ENCODE results near the gene C1orf56. TPM values are rescaled to one million over a fixed set of nuclear protein-coding genes. Genes with fewer than 3 reads are reported as not detected.
"Not testable (repeated sequence)": the region's sequence is repeated elsewhere in the genome, so short reads cannot be mapped to it uniquely, and the experiment has no call there.

Gene C1orf56
- total and polyA plus RNA-seq, 4 donors: 1.5 to 11.2 (median 3.3) TPM

- Histone ChIP-seq H3K9ac (ENCODE audit: low read depth in 1 of 2, low read length in 2 of 2) (no peak overlapping the region), H3K4me1 (ENCODE audit: control insufficient read depth in 4 of 4, insufficient read depth in 4 of 4, low read length in 3 of 4) (peaks cover 0 to 13% (median 6%) of the 10 kb centered on the region in 4 donors), H3K27ac (ENCODE audit: low read depth in 1 of 2, low read length in 2 of 2) (no peak overlapping the region), H3K4me3 (ENCODE audit: low read depth in 1 of 3, low read length in 3 of 3) (no peak overlapping the region), H3K36me3 (ENCODE audit: control insufficient read depth in 4 of 4, insufficient read depth in 3 of 4, low read depth in 1 of 4, low read length in 3 of 4) (no peaks in the 10 kb centered on the region), H3K27me3 (ENCODE audit: control insufficient read depth in 4 of 4, insufficient read depth in 4 of 4, low read length in 3 of 4) (no peaks in the 10 kb centered on the region), H3K9me3 (ENCODE audit: control insufficient read depth in 4 of 4, low read length in 3 of 4) (no peaks in the 10 kb centered on the region)
- TF ChIP-seq EGR1 (IDR thresholded peaks at IDR 0.05; ENCODE audit: low read depth in 2 of 2): no peak
- no peak for TF ChIP-seq REST (IDR thresholded peaks at IDR 0.05)
- TF ChIP-seq NR2F2 (IDR thresholded peaks at IDR 0.05): no peak
- no peak for TF ChIP-seq RXRA (IDR thresholded peaks at IDR 0.05)
- TF ChIP-seq JUND (IDR thresholded peaks at IDR 0.05): no peak
- no peak for TF ChIP-seq ATF3 (IDR thresholded peaks at IDR 0.05)
- no peak for TF ChIP-seq GABPA (IDR thresholded peaks at IDR 0.05 in 1 of 2, conservative IDR thresholded peaks at IDR 0.05 in 1 of 2)
- no peak for TF ChIP-seq MAX (IDR thresholded peaks at IDR 0.05)
- TF ChIP-seq HNF4G (IDR thresholded peaks at IDR 0.05): no peak
- no peak for TF ChIP-seq RAD21 (IDR thresholded peaks at IDR 0.05)
- TF ChIP-seq SP1 (IDR thresholded peaks at IDR 0.05): no peak
- no peak for DNase-seq (ENCODE audit: low spot score)
- 85% methylated on average over 13 of the region's 13 CpGs for WGBS
Observed at GRCh38 chr1:151072224-151072623, 24.7 kb downstream of the C1orf56 start.

GRCh38 chr1:151085953-151086559 is 38.5 kb downstream of the C1orf56 start:
- no peak for DNase-seq (ENCODE audit: low spot score)
- no peak overlapping the region for H3K9ac ChIP-seq (ENCODE audit: low read depth in 1 of 2, low read length in 2 of 2)
- H3K27ac ChIP-seq (ENCODE audit: low read depth in 1 of 2, low read length in 2 of 2): no peak overlapping the region
- H3K4me1 ChIP-seq (ENCODE audit: control insufficient read depth in 4 of 4, insufficient read depth in 4 of 4, low read length in 3 of 4): no peaks in the 10 kb centered on the region
- H3K36me3 ChIP-seq (ENCODE audit: control insufficient read depth in 4 of 4, insufficient read depth in 3 of 4, low read depth in 1 of 4, low read length in 3 of 4): peaks cover 0 to 3% (median under 1%) of the 10 kb centered on the region in 4 donors
- no peak overlapping the region for H3K4me3 ChIP-seq (ENCODE audit: low read depth in 1 of 3, low read length in 3 of 3)
- 79% methylated on average over 4 of the region's 4 CpGs for WGBS
- no peaks in the 10 kb centered on the region for H3K9me3 ChIP-seq (ENCODE audit: control insufficient read depth in 4 of 4, low read length in 3 of 4)
- H3K27me3 ChIP-seq (ENCODE audit: control insufficient read depth in 4 of 4, insufficient read depth in 4 of 4, low read length in 3 of 4): no peaks in the 10 kb centered on the region
- TF ChIP-seq GABPA (IDR thresholded peaks at IDR 0.05 in 1 of 2, conservative IDR thresholded peaks at IDR 0.05 in 1 of 2) (no peak), SP1 (IDR thresholded peaks at IDR 0.05) (no peak), CTCF (IDR thresholded peaks at IDR 0.05; ENCODE audit: low read depth, low read length, missing input control) (no peak)

- H3K27ac ChIP-seq (ENCODE audit: low read depth in 1 of 2, low read length in 2 of 2); DNase-seq (ENCODE audit: low spot score); H3K27me3 ChIP-seq (ENCODE audit: control insufficient read depth in 4 of 4, insufficient read depth in 4 of 4, low read length in 3 of 4); H3K36me3 ChIP-seq (ENCODE audit: control insufficient read depth in 4 of 4, insufficient read depth in 3 of 4, low read depth in 1 of 4, low read length in 3 of 4); H3K4me1 ChIP-seq (ENCODE audit: control insufficient read depth in 4 of 4, insufficient read depth in 4 of 4, low read length in 3 of 4); H3K4me3 ChIP-seq (ENCODE audit: low read depth in 1 of 3, low read length in 3 of 3); H3K9me3 ChIP-seq (ENCODE audit: control insufficient read depth in 4 of 4, low read length in 3 of 4); H3K9ac ChIP-seq (ENCODE audit: low read depth in 1 of 2, low read length in 2 of 2): not testable (repeated sequence)
- 95% methylated on average over 6 of the region's 6 CpGs for WGBS
Observed at GRCh38 chr1:151097426-151097825, 49.9 kb downstream of the C1orf56 start.
